DND-41 (cell line): Measurements from ENCODE around the gene EIF4E1B.

Experiments used
- CTCF ChIP-seq: IDR thresholded peaks from 2 replicates; pipeline ENCODE4 v1.5.1; 2012; ENCODE audit warnings: borderline replicate concordance, low read length, moderate library complexity, mild to moderate bottlenecking; ENCODE audit not compliant: poor library complexity, severe bottlenecking; ENCODE audit errors: extremely low read depth
- EZH2 ChIP-seq: IDR thresholded peaks from 3 replicates; pipeline ENCODE4 v1.6.1; 2012; ENCODE audit warnings: borderline replicate concordance, low read depth, mild to moderate bottlenecking, moderate library complexity, low read length, inconsistent platforms; ENCODE audit not compliant: severe bottlenecking

DNA sequence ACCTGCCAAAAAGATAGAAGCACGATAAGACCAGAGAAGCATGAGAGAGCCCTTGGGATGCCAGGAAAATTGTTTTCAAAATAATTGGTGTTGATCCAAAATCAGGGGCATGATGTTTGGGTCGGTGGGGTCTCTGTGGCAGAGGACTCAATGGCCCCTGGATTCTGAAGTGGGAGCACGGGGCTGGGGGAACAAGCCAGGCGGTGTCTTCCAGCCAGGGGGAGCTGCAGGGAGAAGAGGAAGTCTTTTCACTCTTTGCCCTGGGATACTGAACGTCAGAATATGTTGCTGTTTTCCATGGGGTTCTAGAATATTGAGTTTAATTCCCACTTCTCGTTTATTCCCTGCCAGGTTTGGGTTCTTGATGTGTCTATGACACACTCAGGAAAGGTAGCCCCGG is 37.2 kb downstream of the EIF4E1B start:
- TF ChIP-seq CTCF (no peak), EZH2 (no peak)
